OCI-LY3 (cell line): ENCODE results near the gene KANSL1.

Source experiments
- H2AFZ ChIP-seq: fragments of 200-600, 300-600 bp; shearing (Covaris generic); 2 replicates; pipeline ENCODE4 v1.6.0; 2014; ENCODE audit warnings: antibody characterized with exemption, low read depth, low read length
- H3K27ac ChIP-seq: fragments of 200-600, 300-600 bp; sonication (generic); 2 replicates; pipeline ENCODE4 v1.5.1; 2014; ENCODE audit warnings: mild to moderate bottlenecking, low read length, moderate library complexity, mixed read lengths
- H3K27me3 ChIP-seq: fragments of 200-600, 300-600 bp; sonication (generic); 2 replicates; pipeline ENCODE4 v1.6.1; 2014; ENCODE audit warnings: low read depth, low read length, mixed read lengths
- H3K36me3 ChIP-seq: fragments of 200-600, 300-600 bp; sonication (generic); replicated peaks from 2 replicates; pipeline ENCODE3; 2014; ENCODE audit warnings: low read depth, low read length, mixed read lengths
- H3K4me1 ChIP-seq: fragments of 300-600, 200-600 bp; sonication (generic); 2 replicates; pipeline ENCODE4 v1.6.1; 2014; ENCODE audit warnings: low read length, mixed read lengths
- H3K4me2 ChIP-seq: fragments of 200-600, 300-600 bp; sonication (generic); 2 replicates; pipeline ENCODE4 v1.6.1; 2014; ENCODE audit warnings: low read length, mixed read lengths
- H3K4me3 ChIP-seq: fragments of 300-600, 200-600 bp; sonication (generic); 2 replicates; pipeline ENCODE4 v1.5.1; 2014; ENCODE audit warnings: antibody characterized with exemption, mild to moderate bottlenecking, low read length, moderate library complexity
- H3K79me2 ChIP-seq: fragments of 300-600, 200-600 bp; shearing (Covaris generic); 2 replicates; pipeline ENCODE4 v1.6.1; 2014; ENCODE audit warnings: mild to moderate bottlenecking, low read length, mixed read lengths
- H3K9ac ChIP-seq: fragments of 300-600, 200-600 bp; shearing (Covaris generic); 2 replicates; pipeline ENCODE4 v1.6.0; 2014; ENCODE audit warnings: mild to moderate bottlenecking, low read length, moderate library complexity
- H3K9me3 ChIP-seq: fragments of 200-600, 300-600 bp; shearing (Covaris generic); 2 replicates; pipeline ENCODE4 v1.6.1; 2014; ENCODE audit warnings: low read length, mixed read lengths; ENCODE audit not compliant: insufficient read depth
- H4K20me1 ChIP-seq: fragments of 200-600, 300-600 bp; sonication (generic); 2 replicates; pipeline ENCODE4 v1.6.1; 2016; ENCODE audit warnings: low read length, mixed read lengths; ENCODE audit not compliant: insufficient read depth
- CTCF ChIP-seq: fragments of 200-600, 300-600 bp; sonication (generic); IDR thresholded peaks from 2 replicates; pipeline ENCODE4 v1.5.1; 2014; ENCODE audit warnings: antibody characterized with exemption, low read length, low read depth
- EZH2phosphoT487 ChIP-seq: fragments of 200-600 bp; shearing (Covaris generic); IDR thresholded peaks from 2 replicates; pipeline ENCODE4 v1.6.1; 2018; ENCODE audit warnings: antibody characterized with exemption, mixed run types, low read depth

Gene KANSL1

GRCh38 chr17:46135879-46136563 lies 57.2 kb downstream of the KANSL1 start:
- H3K4me1 ChIP-seq: peaks cover 24% of the 10 kb centered on the region
- no peak overlapping the region for H2AFZ ChIP-seq
- no peak overlapping the region for H3K4me3 ChIP-seq
- TF ChIP-seq EZH2phosphoT487: no peak
- no peak for TF ChIP-seq CTCF
- H4K20me1 ChIP-seq: peaks cover 99% of the 10 kb centered on the region
- no peak overlapping the region for H3K4me2 ChIP-seq
- no peaks in the 10 kb centered on the region for H3K9me3 ChIP-seq
- no peak overlapping the region for H3K27ac ChIP-seq
- no peaks in the 10 kb centered on the region for H3K27me3 ChIP-seq
- peaks cover 100% of the 10 kb centered on the region for H3K79me2 ChIP-seq
- H3K36me3 ChIP-seq: no peaks in the 10 kb centered on the region
- no peak overlapping the region for H3K9ac ChIP-seq

DNA sequence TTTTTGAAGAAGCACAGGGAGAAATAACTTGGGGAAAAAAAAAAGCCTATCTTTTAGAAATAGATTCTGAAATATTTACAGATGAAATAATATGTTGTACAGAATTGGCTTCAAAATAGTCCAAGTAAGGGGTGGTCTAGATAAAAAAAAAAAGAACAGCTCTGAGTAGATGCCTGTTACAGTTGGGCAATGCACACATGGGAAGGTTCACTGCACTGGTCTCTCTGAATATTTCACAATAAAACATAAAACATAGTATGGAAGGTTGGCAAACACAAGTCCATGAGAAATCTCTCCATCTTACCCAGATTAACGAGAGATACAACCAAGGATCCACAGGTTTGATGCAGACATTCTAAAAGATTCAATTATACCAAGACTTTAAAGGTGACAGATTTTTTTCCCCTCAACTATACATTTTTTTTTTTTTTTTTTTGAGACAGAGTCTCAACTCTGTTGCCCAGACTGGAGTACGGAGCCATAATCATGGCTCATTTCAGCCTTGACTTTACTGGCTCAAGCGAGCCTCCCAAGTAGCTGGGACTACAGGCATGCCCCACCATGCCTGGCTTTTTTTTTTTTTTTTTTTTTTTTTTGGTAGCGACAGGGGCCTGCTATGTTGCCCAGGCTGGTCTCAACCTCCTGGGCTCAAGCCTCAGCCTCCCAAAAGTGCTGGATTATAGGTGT lies 58.0 kb downstream of the KANSL1 start:
- no peak overlapping the region for H3K4me2 ChIP-seq

GRCh38 chr17:46129302-46129701 lies 63.9 kb downstream of the KANSL1 start:
- Histone ChIP-seq H3K9me3 (no peaks in the 10 kb centered on the region), H4K20me1 (peaks cover 97% of the 10 kb centered on the region)

More for the DNA sequence above, 58.0 kb downstream of the KANSL1 start:
- no peak overlapping the region for H2AFZ ChIP-seq
- no peak overlapping the region for H3K9ac ChIP-seq
- TF ChIP-seq CTCF (no peak), EZH2phosphoT487 (no peak)
- no peak overlapping the region for H3K27ac ChIP-seq
- H3K27me3 ChIP-seq: no peaks in the 10 kb centered on the region
- H3K4me3 ChIP-seq: no peak overlapping the region
- peaks cover 99% of the 10 kb centered on the region for H4K20me1 ChIP-seq
- no peaks in the 10 kb centered on the region for H3K9me3 ChIP-seq
- H3K79me2 ChIP-seq: peaks cover 100% of the 10 kb centered on the region
- H3K4me1 ChIP-seq: peaks cover 19% of the 10 kb centered on the region
- no peaks in the 10 kb centered on the region for H3K36me3 ChIP-seq

More at GRCh38 chr17:46129302-46129701, 63.9 kb downstream of the KANSL1 start:
- H3K36me3 ChIP-seq: no peaks in the 10 kb centered on the region
- 0 out of 2 replicates have a peak, but pooled peaks cover 2% of the 10 kb centered on the region for H3K4me1 ChIP-seq
- no peak overlapping the region for H3K27ac ChIP-seq
- no peak for TF ChIP-seq CTCF
- no peak for TF ChIP-seq EZH2phosphoT487
- H3K79me2 ChIP-seq: peaks cover 98% of the 10 kb centered on the region
- H3K27me3 ChIP-seq: no peaks in the 10 kb centered on the region
- H3K4me3 ChIP-seq: no peak overlapping the region
- H3K9ac ChIP-seq: no peak overlapping the region
- no peak overlapping the region for H3K4me2 ChIP-seq
- H2AFZ ChIP-seq: no peak overlapping the region
